ENCODE measurements around the gene REXO1.

The REXO1 gene

GRCh38 chr19:1828279-1829238 is 19.7 kb downstream of the REXO1 start:
- ChIA-PET CTCF (interaction anchor here (0.7 to 2.8 kb wide), 4 partner anchors 9 to 222 kb away, joined by 4 to 19 read pairs (median 4); no protein-coding TSS in a partner anchor), POLR2A (interaction anchor here (0.6 kb wide), 1 partner anchor 286 kb away, joined by 3 read pairs; no protein-coding TSS in a partner anchor)

GRCh38 chr19:1827566-1828278 is 20.6 kb downstream of the REXO1 start:
- no peaks in the 10 kb centered on the region for H3K4me1 ChIP-seq (ENCODE audit: control insufficient read depth, insufficient read depth, low read length)
- ChIA-PET CTCF (interaction anchor here (0.7 to 5.0 kb wide), 7 partner anchors 10 to 281 kb away, joined by 5 to 53 read pairs (median 21); no protein-coding TSS in a partner anchor), POLR2A (interaction anchor here (0.6 to 0.7 kb wide), 2 partner anchors 10 to 286 kb away, joined by 3 read pairs; no protein-coding TSS in a partner anchor)
- H3K9me3 ChIP-seq (ENCODE audit: control insufficient read depth, insufficient read depth, low read depth, low read length): no peaks in the 10 kb centered on the region
- no peak overlapping the region for H3K4me3 ChIP-seq (ENCODE audit: low read depth, low read length)
- peaks cover 12 to 54% of the 10 kb centered on the region in 2 experiments; a peak in 2 of 3 replicates for H3K36me3 ChIP-seq (ENCODE audit: control insufficient read depth in 2 of 2, insufficient read depth in 1 of 2, low read length in 2 of 2)
- H3K27ac ChIP-seq (ENCODE audit: extremely low read depth, low read depth, low read length): no peak overlapping the region
- TF ChIP-seq IKZF3 (tag by site-specific recombination; IDR thresholded peaks at IDR 0.05): no peak
- no peak for TF ChIP-seq PATZ1 (tag by site-specific recombination; IDR thresholded peaks at IDR 0.05)
- TF ChIP-seq GLIS1 (tag by site-specific recombination; IDR thresholded peaks at IDR 0.05): 0 out of 2 replicates have a peak, but pooled peaks have one; percentile 17
- TF ChIP-seq ZNF202 (tag by site-specific recombination; IDR thresholded peaks at IDR 0.05; ENCODE audit: borderline replicate concordance): no peak
- no peak for TF ChIP-seq ZNF26 (tag by site-specific recombination; IDR thresholded peaks at IDR 0.05)
- TF ChIP-seq GLIS2 (tag by site-specific recombination; IDR thresholded peaks at IDR 0.05): peak; percentile 26; the same call in 1 of the 2 replicates
- no peak for TF ChIP-seq ZBTB49 (tag by site-specific recombination; IDR thresholded peaks at IDR 0.05; ENCODE audit: low read depth)

More at GRCh38 chr19:1828279-1829238, 19.7 kb downstream of the REXO1 start:
- no peak overlapping the region for H3K4me3 ChIP-seq (ENCODE audit: low read depth, low read length)
- peaks cover 12 to 45% of the 10 kb centered on the region in 2 experiments; a peak in 2 of 3 replicates for H3K36me3 ChIP-seq (ENCODE audit: control insufficient read depth in 2 of 2, insufficient read depth in 1 of 2, low read length in 2 of 2)
- H3K9me3 ChIP-seq (ENCODE audit: control insufficient read depth, insufficient read depth, low read depth, low read length): no peaks in the 10 kb centered on the region
- TF ChIP-seq ZNF658 (tag by site-specific recombination; IDR thresholded peaks at IDR 0.05): no peak
- no peak for TF ChIP-seq ZNF184 (tag by site-specific recombination; IDR thresholded peaks at IDR 0.05)
- peak; percentile 75 for TF ChIP-seq HIC1 (tag by site-specific recombination; IDR thresholded peaks at IDR 0.05)
- no peak overlapping the region for H3K27ac ChIP-seq (ENCODE audit: extremely low read depth, low read depth, low read length)
- H3K4me1 ChIP-seq (ENCODE audit: control insufficient read depth, insufficient read depth, low read length): no peaks in the 10 kb centered on the region

Measured in HEK293 (cell line).